H1 (cell line): ENCODE measurements around the gene RAB44. TPM values are rescaled to one million over a fixed set of nuclear protein-coding genes. Genes with fewer than 3 reads are reported as not detected.

Experiments used
- PHF8 ChIP-seq: fragments of 200-600 bp; sonication (generic); conservative IDR thresholded peaks from 2 replicates; pipeline ENCODE4 v1.7.1; 2012; ENCODE audit warnings: low read depth, mild to moderate bottlenecking, inconsistent platforms, low read length, moderate library complexity
- POU5F1 ChIP-seq: IDR thresholded peaks from 2 replicates; pipeline ENCODE4 v1.6.1; 2011; ENCODE audit warnings: low read depth, mild to moderate bottlenecking, low read length, moderate library complexity
- polyA plus RNA-seq, 7 experiments: library from polyadenylated mRNA; depleted of rRNA in 3 of 7; stranded (reverse) in 5 of 7; unstranded in 2 of 7; fragments of >200 nt in 5 of 7; fragments of 200-250 nt in 2 of 7; gene quantifications; 1 replicate in 5 of 7; 2 replicates in 1 of 7; 4 replicates in 1 of 7; pipeline versions ENCODE4 v1.2.1 to v1.2.3, GENCODE V29; 2011 to 2013; ENCODE audit warnings: missing spikeins in 2 of 7, mixed read lengths in 2 of 7
- total RNA-seq: library from RNA; stranded (reverse); fragmentation: NEBNext Ultra II Directional; extraction: Animal tissue kit (Norgen Biotek cat#: 25700); gene quantifications from 2 replicates; pipeline ENCODE4 v1.2.1, GENCODE V29; 2021

RAB44 gene
- total and polyA plus RNA-seq, 2 of the 8 experiments (the other 6 are each of a cell fraction or from before 2014, with no cell fraction given): 0.02 TPM; not detected in 1

DNA sequence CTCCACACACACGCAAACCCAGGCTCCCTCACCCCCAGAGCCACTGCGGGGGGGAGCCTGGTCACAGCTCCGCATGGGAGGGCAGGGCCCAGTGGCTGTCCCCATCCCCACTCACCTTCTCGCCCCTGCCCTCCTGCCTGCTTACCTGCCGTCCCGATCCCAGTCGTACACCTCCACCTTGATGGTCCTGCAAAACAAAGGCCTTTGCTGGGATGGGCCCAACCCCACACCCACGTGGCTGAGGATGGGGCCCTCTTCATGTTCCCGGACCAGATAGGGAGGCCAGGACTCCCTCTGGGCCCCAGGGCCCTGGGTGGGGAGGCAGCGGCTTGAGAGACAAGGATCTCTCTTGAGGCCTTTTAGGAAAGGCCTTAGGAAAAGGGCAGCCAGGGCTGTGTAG lies 67.6 kb downstream of the RAB44 start (continued):
- TF ChIP-seq POU5F1 (no peak), PHF8 (no peak)
